Heart right ventricle (tissue), 16 donors: ENCODE measurements around the gene TTLL1. TPM values are rescaled to one million over a fixed set of nuclear protein-coding genes. Genes with fewer than 3 reads are reported as not detected.

Experiments used
- ATAC-seq, 8 donors: fragments of 200-7000 bp; cut with Tn5 transposase; one replicate each; pipeline ENCODE4 v1.9.1; 2020; ENCODE audit warnings: mild to moderate bottlenecking in 8 of 8, moderate library complexity in 8 of 8, moderate number of reproducible peaks in 1 of 8
- DNase-seq, 2 donors: peaks; one replicate each; pipeline ENCODE4 v3.0.0-alpha.2; 2020
- H3K27ac ChIP-seq, 10 donors: fragments of 200-600 bp; sonication (generic) in 2 of 10; one replicate each; pipeline versions ENCODE4 v1.5.0 to v1.8.0; 2020 to 2022; ENCODE audit warnings: mild to moderate bottlenecking in 3 of 10
- H3K27me3 ChIP-seq, 7 donors: fragments of 200-600 bp; one replicate each; pipeline ENCODE4 v1.8.0; 2021 to 2022; ENCODE audit warnings: mild to moderate bottlenecking in 2 of 7
- H3K36me3 ChIP-seq, 9 donors: fragments of 200-600 bp; sonication (generic) in 1 of 9; one replicate each; pipeline versions ENCODE4 v1.5.0 to v1.8.0; 2020 to 2022; ENCODE audit warnings: mild to moderate bottlenecking in 2 of 9
- H3K4me1 ChIP-seq, 9 donors: fragments of 200-600 bp; sonication (generic) in 1 of 9; one replicate each; pipeline versions ENCODE4 v1.5.0 to v1.8.0; 2020 to 2022; ENCODE audit warnings: mild to moderate bottlenecking in 4 of 9
- H3K4me3 ChIP-seq, 10 donors: fragments of 200-600 bp; sonication (generic) in 2 of 10; one replicate each; pipeline versions ENCODE4 v1.5.0 to v1.8.0; 2020 to 2022; ENCODE audit warnings: mild to moderate bottlenecking in 7 of 10, moderate library complexity in 2 of 10
- H3K9me3 ChIP-seq, 11 donors: fragments of 200-600 bp in 10 of 11; sonication (generic) in 2 of 11; one replicate each; pipeline versions ENCODE4 v1.5.0 to v1.8.0; 2013 to 2022; ENCODE audit warnings: mild to moderate bottlenecking in 2 of 11, control low read depth in 1 of 11, moderate library complexity in 1 of 11
- CTCF ChIP-seq, 9 donors: fragments of 200-600 bp; sonication (generic) in 2 of 9; IDR thresholded peaks; one replicate each; pipeline versions ENCODE4 v1.5.0 to v1.8.0; 2021 to 2022; ENCODE audit warnings: antibody characterized with exemption in 9 of 9, mild to moderate bottlenecking in 5 of 9, moderate library complexity in 1 of 9
- WGBS, 2 donors: extraction: QIAGEN DNeasy Blood & Tissue Kit; methylation state at CpG; one replicate each; pipeline ENCODE4 v1.1.7; 2013; ENCODE audit warnings: inconsistent platforms in 1 of 2; 5-methylcytosine and 5-hydroxymethylcytosine counted together
- intact Hi-C, 10 donors: fragments of 100-400 bp; cut with DNase I; formaldehyde crosslinking; loops; one replicate each; pipeline versions ENCODE4 v1.11.1 to v1.14.2; 2022
- polyA plus RNA-seq, 2 donors: library from polyadenylated mRNA; stranded (reverse); fragments of 200-250 nt; gene quantifications; one replicate each; pipeline ENCODE4 v1.2.3, GENCODE V29; 2013
- total RNA-seq, 10 donors: library from RNA; stranded (reverse); fragmentation: NEBNext Ultra II Directional in 3 of 10; extraction: Animal tissue kit (Norgen Biotek cat#: 25700) in 3 of 10; gene quantifications; one replicate each; pipeline versions ENCODE4 v1.2.1 to v1.2.4, GENCODE V29; 2021 to 2023
- donor health status: Arrhythmogenic right ventricular cardiomyopathy.
- donor health status: ischemic (EF 13 %, LVEDD 7.1; RV severe dilation, severe dysfunction).
- donor health status: healthy with polysubstance abuse.
- donor health status: DM: no; HTN: yes; CAD: no.
- donor health status: DM: no; HTN: no; CAD: no.
- donor health status: ischemic (EF 25% LVEDD 6.9; RV normal size, moderate dysfunction).
- donor health status: ischemic (EF 25% LVEDD 5.7; RV mildly dilated, moderate dysfunction).
- donor health status: healthy.
- donor health status: DM: yes; HTN: yes; CAD: no.
- donor health status: Ischemic cardiomyopathy.
- donor health status: ischemic (EF 35%, LVEDD 5.7; RV mildly dilated, moderate dysfunction).
- donor health status: nonischemic (EF 11% LVEDD 7.7; RV severe dilation, severe dysfunction).
- donor health status: DM: yes; HTN: yes; CAD: no.
- donor health status: PGD.
- donor health status: ischemic (EF 29% LVEDD 5.4; RV normal size, mild dysfunction).
- donor health status: nonischemic (EF 23%, LVEDD 6.1; RV moderate dilation, normal function).

Gene TTLL1
- total and polyA plus RNA-seq, 12 donors, result 4.5 to 14.5 (median 10.6) TPM

- no peaks in the 10 kb centered on the region for H3K9me3 ChIP-seq
- DNase-seq (no peak), ATAC-seq (peak in 2 of 8 donors; percentile 6 to 14)
- no peak for TF ChIP-seq CTCF (IDR thresholded peaks at IDR 0.05)
- intact Hi-C loops, result no loop called here
- peaks cover 0 to 7% (median 0%) of the 10 kb centered on the region in 7 donors for H3K27me3 ChIP-seq
- H3K4me1 ChIP-seq, result peaks cover 0 to 25% (median 0%) of the 10 kb centered on the region in 9 donors
- H3K36me3 ChIP-seq, result no peaks in the 10 kb centered on the region
- 77 to 80% methylated on average over 7 of the region's 7 CpGs for WGBS, 2 donors
- H3K4me3 ChIP-seq, result no peak overlapping the region
- H3K27ac ChIP-seq, result no peak overlapping the region
These were observed 29.8 kb upstream of the TTLL1 start for GRCh38 chr22:43118953-43119458.

- intact Hi-C loops, result no loop called here
- 75 to 83% methylated on average over 21 of the region's 21 CpGs for WGBS, 2 donors
- no peak for TF ChIP-seq CTCF (IDR thresholded peaks at IDR 0.05)
- Histone ChIP-seq H3K4me3 (no peak overlapping the region), H3K36me3 (no peaks in the 10 kb centered on the region), H3K4me1 (peaks cover 0 to 30% (median 0%) of the 10 kb centered on the region in 9 donors), H3K9me3 (no peaks in the 10 kb centered on the region), H3K27ac (no peak overlapping the region), H3K27me3 (peaks cover 0 to 15% (median 4%) of the 10 kb centered on the region in 7 donors)
- no peak for DNase-seq
- ATAC-seq, result peak in 1 of 8 donors; percentile 26
These were observed 29.0 kb upstream of the TTLL1 start for GRCh38 chr22:43118024-43118849.

GRCh38 chr22:43116932-43117331 lies 27.7 kb upstream of the TTLL1 start:
- Histone ChIP-seq H3K27me3 (peaks cover 0 to 27% (median 16%) of the 10 kb centered on the region in 7 donors), H3K27ac (no peak overlapping the region), H3K36me3 (no peaks in the 10 kb centered on the region), H3K9me3 (no peaks in the 10 kb centered on the region), H3K4me1 (peaks cover 0 to 28% (median 0%) of the 10 kb centered on the region in 9 donors), H3K4me3 (no peak overlapping the region)
- no peak for TF ChIP-seq CTCF (IDR thresholded peaks at IDR 0.05)
- no peak for ATAC-seq
- intact Hi-C loops, result no loop called here
- no peak for DNase-seq
- WGBS, 2 donors, result 89 to 94% methylated on average over 7 of the region's 7 CpGs

GRCh38 chr22:43114958-43115357 lies 25.8 kb upstream of the TTLL1 start:
- ATAC-seq (no peak), DNase-seq (no peak)
- peaks cover 0 to 46% (median 33%) of the 10 kb centered on the region in 7 donors for H3K27me3 ChIP-seq
- H3K4me3 ChIP-seq, result no peak overlapping the region
- H3K4me1 ChIP-seq, result peaks cover 9 to 45% (median 16%) of the 10 kb centered on the region in 9 donors
- no peak for TF ChIP-seq CTCF (IDR thresholded peaks at IDR 0.05)
- 56 to 63% methylated on average over 5 of the region's 5 CpGs for WGBS, 2 donors
- intact Hi-C loops, result no loop called here
- H3K36me3 ChIP-seq, result no peaks in the 10 kb centered on the region
- no peaks in the 10 kb centered on the region for H3K9me3 ChIP-seq
- no peak overlapping the region for H3K27ac ChIP-seq
